H1 (cell line): Measurements from ENCODE around the gene C19orf25. TPM values are rescaled to one million over a fixed set of nuclear protein-coding genes. Genes with fewer than 3 reads are reported as not detected.

Source experiments
- CTCF ChIA-PET: fragments of 300-600 bp; sonication (Branson Sonifier 250); formaldehyde crosslinking; loops from one replicate; lab custom pipeline; 2021; ENCODE audit not compliant: partially characterized antibody; lab: Charles Lee
- POLR2A ChIA-PET: fragments of 300-600 bp; sonication (Branson Sonifier 250); formaldehyde crosslinking; loops from one replicate; lab custom pipeline; 2021; ENCODE audit warnings: inconsistent platforms; ENCODE audit not compliant: partially characterized antibody; lab: Charles Lee
- DNase-seq, 2 experiments: peaks; one replicate each; pipeline versions ENCODE4 v3.0.0 to v3.0.0-alpha.2; 2010 to 2022; ENCODE audit warnings: low spot score in 2 of 2, low read depth in 1 of 2, mixed read lengths in 1 of 2
- FAIRE-seq: peaks from 2 replicates; lab custom pipeline; 2011; peaks lifted over from hg19 to GRCh38; lab: Jason Lieb, UNC
- H2AFZ ChIP-seq: 2 replicates; pipeline ENCODE4 v1.8.1; 2012; ENCODE audit warnings: low read length, inconsistent platforms
- H2AK5ac ChIP-seq: 2 replicates; pipeline ENCODE4 v1.6.1; 2013; ENCODE audit warnings: low read depth, low read length
- H2BK120ac ChIP-seq: replicated peaks from 2 replicates; pipeline ENCODE3; 2013; ENCODE audit warnings: low read depth, low read length, inconsistent platforms
- H2BK12ac ChIP-seq: 2 replicates; pipeline ENCODE4 v1.6.1; 2013; ENCODE audit warnings: low read depth, low read length
- H2BK15ac ChIP-seq: 2 replicates; pipeline ENCODE4 v1.6.1; 2013; ENCODE audit warnings: low read length
- H2BK20ac ChIP-seq: 2 replicates; pipeline ENCODE4 v1.6.1; 2013; ENCODE audit warnings: low read length
- H2BK5ac ChIP-seq: 2 replicates; pipeline ENCODE4 v1.6.1; 2013; ENCODE audit warnings: low read depth, low read length
- H3K14ac ChIP-seq: 2 replicates; pipeline ENCODE4 v1.6.1; 2013; ENCODE audit warnings: inconsistent platforms; ENCODE audit not compliant: insufficient read length
- H3K18ac ChIP-seq: 2 replicates; pipeline ENCODE4 v1.6.1; 2013; ENCODE audit warnings: low read length; ENCODE audit errors: extremely low read depth
- H3K23ac ChIP-seq: 2 replicates; pipeline ENCODE4 v1.6.1; 2013; ENCODE audit warnings: inconsistent platforms; ENCODE audit not compliant: insufficient read length
- H3K23me2 ChIP-seq: 2 replicates; pipeline ENCODE4 v1.6.1; 2013; ENCODE audit warnings: low read depth, low read length
- H3K27ac ChIP-seq: 2 replicates; pipeline ENCODE4 v1.6.1; 2011; ENCODE audit warnings: low read depth, low read length, inconsistent platforms
- H3K27me3 ChIP-seq, 4 experiments: replicated peaks in 1 of 4; 1 replicate in 1 of 4; 2 replicates in 3 of 4; pipeline versions ENCODE4 v1.6.1 to v1.8.1; 2011 to 2013; ENCODE audit warnings: low read length in 3 of 4, mild to moderate bottlenecking in 3 of 4, inconsistent platforms in 2 of 4, mixed read lengths in 2 of 4, moderate library complexity in 1 of 4; ENCODE audit not compliant: control insufficient read depth in 3 of 4, insufficient read depth in 3 of 4; ENCODE audit errors: extremely low read depth in 1 of 4
- H3K36me3 ChIP-seq, 4 experiments: 2 replicates each; pipeline versions ENCODE4 v1.6.1 to v1.8.1; 2011 to 2013; ENCODE audit warnings: mild to moderate bottlenecking in 4 of 4, low read length in 3 of 4, moderate library complexity in 2 of 4, control low read depth in 1 of 4, inconsistent platforms in 1 of 4; ENCODE audit not compliant: insufficient read depth in 4 of 4, control insufficient read depth in 2 of 4
- H3K4ac ChIP-seq: replicated peaks from 2 replicates; pipeline ENCODE3; 2013; ENCODE audit warnings: low read length, low read depth, mixed read lengths, inconsistent platforms; ENCODE audit not compliant: insufficient read length
- H3K4me1 ChIP-seq, 4 experiments: replicated peaks in 1 of 4; 1 replicate in 1 of 4; 2 replicates in 3 of 4; pipeline versions ENCODE4 v1.6.1 to v1.8.1; 2011 to 2013; ENCODE audit warnings: low read length in 3 of 4, inconsistent platforms in 2 of 4, mixed read lengths in 1 of 4; ENCODE audit not compliant: insufficient read depth in 4 of 4, control insufficient read depth in 3 of 4
- H3K4me2 ChIP-seq, 2 experiments: 2 replicates each; pipeline versions ENCODE4 v1.6.1 to v1.8.1; 2011 to 2013; ENCODE audit warnings: low read depth in 2 of 2, low read length in 2 of 2, control low read depth in 1 of 2, inconsistent platforms in 1 of 2, mild to moderate bottlenecking in 1 of 2; ENCODE audit not compliant: insufficient read depth in 1 of 2
- H3K4me3 ChIP-seq, 4 experiments: fragments of 200-600, 300-600 bp in 1 of 4; sonication (generic), shearing (Covaris generic), sonication (Bioruptor Twin) in 1 of 4; 2 replicates each; pipeline versions ENCODE4 v1.5.1 to v1.8.1; 2011 to 2016; ENCODE audit warnings: low read length in 4 of 4, low read depth in 3 of 4, control low read depth in 2 of 4, inconsistent platforms in 2 of 4, mild to moderate bottlenecking in 2 of 4, mixed read lengths in 1 of 4, moderate library complexity in 1 of 4; ENCODE audit not compliant: insufficient read depth in 2 of 4; ENCODE audit errors: extremely low read depth in 1 of 4
- H3K56ac ChIP-seq: replicated peaks from 2 replicates; pipeline ENCODE3; 2013; ENCODE audit warnings: low read depth, mild to moderate bottlenecking, mixed read lengths, low read length, inconsistent platforms; ENCODE audit not compliant: insufficient read length
- H3K79me1 ChIP-seq: 2 replicates; pipeline ENCODE4 v1.6.1; 2013; ENCODE audit warnings: low read depth, low read length, control low read depth
- H3K79me2 ChIP-seq, 2 experiments: 2 replicates each; pipeline versions ENCODE4 v1.6.1 to v1.8.1; 2012 to 2013; ENCODE audit warnings: low read length in 2 of 2, mild to moderate bottlenecking in 2 of 2, inconsistent platforms in 1 of 2; ENCODE audit not compliant: insufficient read depth in 2 of 2, control insufficient read depth in 1 of 2
- H3K9ac ChIP-seq, 4 experiments: replicated peaks in 1 of 4; 1 replicate in 1 of 4; 2 replicates in 3 of 4; pipeline versions ENCODE4 v1.6.1 to v1.8.1; 2011 to 2013; ENCODE audit warnings: low read depth in 3 of 4, low read length in 3 of 4, control low read depth in 2 of 4, mild to moderate bottlenecking in 2 of 4, moderate library complexity in 2 of 4, inconsistent platforms in 1 of 4; ENCODE audit errors: extremely low read depth in 1 of 4
- H3K9me3 ChIP-seq, 2 experiments: 2 replicates each; pipeline versions ENCODE4 v1.6.1 to v1.8.1; 2012 to 2013; ENCODE audit warnings: mild to moderate bottlenecking in 2 of 2, moderate library complexity in 2 of 2, control low read depth in 1 of 2, inconsistent platforms in 1 of 2, low read depth in 1 of 2, low read length in 1 of 2, mixed read lengths in 1 of 2; ENCODE audit not compliant: insufficient read depth in 2 of 2
- H4K20me1 ChIP-seq, 2 experiments: replicated peaks in 1 of 2; 2 replicates each; pipeline versions ENCODE3 to v1.8.1; 2011 to 2013; ENCODE audit warnings: inconsistent platforms in 2 of 2, low read length in 2 of 2, mild to moderate bottlenecking in 1 of 2; ENCODE audit not compliant: insufficient read depth in 2 of 2, control insufficient read depth in 1 of 2
- H4K5ac ChIP-seq: 2 replicates; pipeline ENCODE4 v1.6.1; 2013; ENCODE audit warnings: low read length, low read depth, mixed read lengths, inconsistent platforms; ENCODE audit not compliant: insufficient read length
- H4K8ac ChIP-seq: 2 replicates; pipeline ENCODE4 v1.8.0; 2013; ENCODE audit warnings: mild to moderate bottlenecking, moderate library complexity, low read length, inconsistent platforms; ENCODE audit not compliant: insufficient read depth; ENCODE audit errors: extremely low read depth
- H4K91ac ChIP-seq: replicated peaks from 2 replicates; pipeline ENCODE3; 2013; ENCODE audit warnings: low read length, mixed read lengths, inconsistent platforms; ENCODE audit not compliant: insufficient read length
- CHD1 ChIP-seq: IDR thresholded peaks from 2 replicates; pipeline ENCODE4 v1.6.1; 2012; ENCODE audit warnings: low read depth, low read length, improper control_type of control experiment
- EZH2 ChIP-seq: fragments of 200-600 bp; sonication (generic); IDR thresholded peaks from 2 replicates; pipeline ENCODE4 v1.7.1; 2012; ENCODE audit warnings: low read depth, mild to moderate bottlenecking, moderate library complexity, low read length, inconsistent platforms; ENCODE audit not compliant: severe bottlenecking
- GABPA ChIP-seq: IDR thresholded peaks from 2 replicates; pipeline ENCODE4 v1.6.1; 2011; ENCODE audit warnings: mild to moderate bottlenecking, low read length, moderate library complexity, borderline replicate concordance; ENCODE audit not compliant: insufficient read depth
- GTF2F1 ChIP-seq: IDR thresholded peaks from 2 replicates; pipeline ENCODE4 v1.6.1; 2012; ENCODE audit warnings: low read depth, low read length, improper control_type of control experiment, borderline replicate concordance
- KDM4A ChIP-seq: IDR thresholded peaks from one replicate; pipeline ENCODE4 v1.7.1; 2012; ENCODE audit warnings: low read depth, mild to moderate bottlenecking, moderate library complexity, low read length, inconsistent platforms; ENCODE audit not compliant: severe bottlenecking
- POU5F1 ChIP-seq: IDR thresholded peaks from 2 replicates; pipeline ENCODE4 v1.6.1; 2011; ENCODE audit warnings: low read depth, mild to moderate bottlenecking, low read length, moderate library complexity
- RXRA ChIP-seq: IDR thresholded peaks from 2 replicates; pipeline ENCODE4 v1.6.1; 2011; ENCODE audit warnings: low read depth, mild to moderate bottlenecking, low read length, moderate library complexity; ENCODE audit not compliant: insufficient read depth
- SAP30 ChIP-seq: fragments of 300-600 bp; sonication (generic); IDR thresholded peaks from 2 replicates; pipeline ENCODE4 v1.7.1; 2012; ENCODE audit warnings: low read length, moderate library complexity, mild to moderate bottlenecking, inconsistent platforms; ENCODE audit not compliant: insufficient read depth, insufficient replicate concordance
- SIN3A ChIP-seq, 2 experiments: IDR thresholded peaks in 1 of 2; conservative IDR thresholded peaks in 1 of 2; 2 replicates each; pipeline ENCODE4 v1.6.1; 2011 to 2012; ENCODE audit warnings: low read length in 2 of 2, improper control_type of control experiment in 1 of 2, low read depth in 1 of 2, mild to moderate bottlenecking in 1 of 2
- WGBS, 2 experiments: shearing (Covaris generic) in 1 of 2; methylation state at CpG; one replicate each; pipeline versions ENCODE4 v1.1.6 to v1.1.7; 2013 to 2015; ENCODE audit warnings: low lambda C conversion rate in 2 of 2, mixed read lengths in 2 of 2, inconsistent platforms in 1 of 2, low coverage in 1 of 2, missing lambda C conversion rate in 1 of 2; ENCODE audit not compliant: insufficient replicate concordance in 2 of 2, insufficient coverage in 1 of 2, insufficient read length in 1 of 2; ENCODE audit errors: extremely low coverage in 1 of 2, missing lambda C conversion rate in 1 of 2; 5-methylcytosine and 5-hydroxymethylcytosine counted together
- polyA plus RNA-seq, 7 experiments: library from polyadenylated mRNA; depleted of rRNA in 3 of 7; stranded (reverse) in 5 of 7; unstranded in 2 of 7; fragments of >200 nt in 5 of 7; fragments of 200-250 nt in 2 of 7; gene quantifications; 1 replicate in 5 of 7; 2 replicates in 1 of 7; 4 replicates in 1 of 7; pipeline versions ENCODE4 v1.2.1 to v1.2.3, GENCODE V29; 2011 to 2013; ENCODE audit warnings: missing spikeins in 2 of 7, mixed read lengths in 2 of 7
- total RNA-seq: library from RNA; stranded (reverse); fragmentation: NEBNext Ultra II Directional; extraction: Animal tissue kit (Norgen Biotek cat#: 25700); gene quantifications from 2 replicates; pipeline ENCODE4 v1.2.1, GENCODE V29; 2021

The C19orf25 gene
- total and polyA plus RNA-seq, 2 of the 8 experiments (the other 6 are each of a cell fraction or from before 2014, with no cell fraction given) = 41.3 to 67.4 TPM

DNA sequence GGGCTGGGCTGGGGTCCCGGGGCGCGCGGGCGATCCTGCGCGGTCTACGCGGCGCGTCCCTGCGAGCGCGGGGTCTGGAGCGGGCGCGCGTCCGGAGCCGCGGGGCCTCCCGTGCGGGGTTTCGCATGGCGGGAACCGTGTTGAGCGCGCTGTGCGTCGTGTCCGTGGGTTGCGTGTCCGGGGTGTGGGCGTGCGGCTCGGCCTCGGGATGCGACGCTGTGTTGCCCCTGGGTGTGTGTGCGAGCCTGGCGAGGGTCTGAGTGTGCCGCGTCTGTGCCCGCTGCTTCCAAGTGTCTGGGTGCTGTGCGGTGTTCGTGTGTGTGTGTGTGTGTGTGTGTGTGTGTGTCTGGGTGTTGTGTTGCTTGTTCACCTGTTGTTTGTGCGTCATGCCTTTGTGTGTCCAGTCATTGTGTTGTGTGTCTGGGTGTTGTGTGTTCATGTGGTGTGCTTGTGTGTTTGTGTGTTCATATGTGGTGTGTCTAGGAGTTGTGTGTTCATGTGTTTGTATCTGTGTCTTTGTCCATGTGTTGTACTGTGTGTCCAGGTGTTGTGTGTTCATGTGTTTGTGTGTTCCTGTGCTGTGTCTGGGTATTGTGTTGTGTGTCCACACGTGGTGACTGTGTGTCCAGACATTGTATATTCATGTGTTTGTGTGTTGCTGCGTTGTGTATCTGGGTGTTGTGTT is 45.4 kb upstream of the C19orf25 start:
- ChIA-PET POLR2A (interaction anchor here (1.0 to 1.4 kb wide), 2 partner anchors 18 to 258 kb away, joined by 3 to 4 read pairs; no protein-coding TSS in a partner anchor), CTCF (interaction anchor here (0.6 to 1.5 kb wide), 5 partner anchors 10 to 298 kb away, joined by 3 to 4 read pairs (median 3); no protein-coding TSS in a partner anchor)
- H3K9ac ChIP-seq = peak overlapping the region in 1 of 4 experiments; percentile 57; a peak in 2 of 7 replicates
- peaks cover 8% of the 10 kb centered on the region; the same call in 1 of the 2 replicates for H3K23me2 ChIP-seq
- H3K27ac ChIP-seq = no peak overlapping the region
- H3K56ac ChIP-seq = peak overlapping the region; percentile 30
- no peak for DNase-seq
- peak overlapping the region; percentile 73 to 97 for H3K4me2 ChIP-seq
- H3K18ac ChIP-seq = 0 out of 2 replicates have a peak overlapping the region, but pooled peaks have one; percentile 4
- H3K36me3 ChIP-seq = no peaks in the 10 kb centered on the region; a peak in 1 of 8 replicates
- H3K4me3 ChIP-seq = peak overlapping the region in 3 of 4 experiments; percentile 25 to 57 (median 35); a peak in 5 of 8 replicates
- H2AK5ac ChIP-seq = peak overlapping the region; percentile 94
- no peaks in the 10 kb centered on the region for H3K79me1 ChIP-seq
- no peak overlapping the region; the same call in 1 of the 2 replicates for H2BK20ac ChIP-seq
- H4K5ac ChIP-seq = no peak overlapping the region
- H4K8ac ChIP-seq = peak overlapping the region; percentile 51
- peak overlapping the region; percentile 40; the same call in 1 of the 2 replicates for H2BK12ac ChIP-seq
- 48% methylated on average over 6 of the region's 49 CpGs; no CpG with 5 or more reads in 1 of the 2 experiments for WGBS, 2 experiments
- peak overlapping the region; percentile 83 for H3K23ac ChIP-seq
- H2BK15ac ChIP-seq = peak overlapping the region; percentile 77; the same call in 1 of the 2 replicates
- peaks cover 19 to 34% (median 31%) of the 10 kb centered on the region in 4 experiments for H3K27me3 ChIP-seq
- peak; percentile 77 for FAIRE-seq
- H2AFZ ChIP-seq = no peak overlapping the region
- H3K4me1 ChIP-seq = peaks cover 0 to 3% (median 1%) of the 10 kb centered on the region in 4 experiments; a peak in 3 of 7 replicates
- no peak overlapping the region for H2BK120ac ChIP-seq
- H3K14ac ChIP-seq = no peak overlapping the region
- no peaks in the 10 kb centered on the region for H3K9me3 ChIP-seq
- peaks cover 8 to 15% of the 10 kb centered on the region in 2 experiments for H4K20me1 ChIP-seq
- no peaks in the 10 kb centered on the region for H3K79me2 ChIP-seq
- no peak overlapping the region for H2BK5ac ChIP-seq
- H3K4ac ChIP-seq = peak overlapping the region; percentile 98
- H4K91ac ChIP-seq = no peak overlapping the region
- TF ChIP-seq GTF2F1 = no peak
- TF ChIP-seq KDM4A = peak; percentile 39
- TF ChIP-seq CHD1 = no peak
- TF ChIP-seq EZH2 = peak; percentile 50
- TF ChIP-seq SAP30 = no peak
- no peak for TF ChIP-seq GABPA
- TF ChIP-seq RXRA = no peak
- no peak for TF ChIP-seq POU5F1
- no peak for TF ChIP-seq SIN3A (conservative IDR thresholded peaks at IDR 0.05 in 1 of 2, IDR thresholded peaks at IDR 0.05 in 1 of 2; ENCODE audit: low read depth in 1 of 2, low read length in 2 of 2)
